Activated naive CD4-positive, alpha-beta T cell treated with Interleukin-2 at 50 U/mL for 16 hours (primary cell): ENCODE measurements around the gene NXPE1.

Experiments
- DNase-seq: peaks from one replicate; pipeline ENCODE4 v3.0.0-alpha.2; 2020

Gene NXPE1

DNA sequence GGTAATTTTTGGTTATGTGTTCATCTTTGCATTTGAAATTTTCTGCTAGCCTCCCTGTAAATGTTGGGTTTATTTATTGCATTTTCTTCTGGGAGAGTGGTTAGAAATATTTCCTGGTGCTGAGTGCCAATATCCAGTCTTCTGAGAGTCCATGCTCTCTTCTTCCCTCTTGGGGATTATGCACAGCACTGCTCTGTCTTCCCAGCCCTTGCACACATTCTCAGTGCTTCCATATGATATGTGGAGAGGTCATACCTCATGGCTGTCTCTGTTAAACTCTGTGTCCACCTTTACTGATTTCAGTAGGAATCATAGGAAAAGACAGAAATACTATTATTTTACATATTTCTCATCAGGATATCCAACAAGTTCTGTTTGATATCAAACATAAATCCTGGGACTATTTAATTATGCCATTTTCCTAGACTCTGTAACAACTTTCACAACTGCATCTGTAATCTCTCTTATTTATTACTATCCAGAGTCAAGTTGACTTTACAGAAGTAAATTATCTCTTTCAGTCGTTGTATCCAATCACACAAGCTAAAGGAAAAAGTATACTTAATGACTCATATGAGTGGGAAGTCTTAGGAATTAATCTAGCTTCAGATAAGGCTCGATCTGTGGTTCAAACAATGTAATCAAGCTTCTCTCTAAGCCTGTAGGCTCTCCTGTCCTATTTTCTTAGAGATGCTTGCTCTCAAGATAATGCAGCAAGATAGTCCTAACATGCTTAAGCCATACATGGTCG lies 2.7 kb upstream of the NXPE1 start:
- no peak for DNase-seq

DNA sequence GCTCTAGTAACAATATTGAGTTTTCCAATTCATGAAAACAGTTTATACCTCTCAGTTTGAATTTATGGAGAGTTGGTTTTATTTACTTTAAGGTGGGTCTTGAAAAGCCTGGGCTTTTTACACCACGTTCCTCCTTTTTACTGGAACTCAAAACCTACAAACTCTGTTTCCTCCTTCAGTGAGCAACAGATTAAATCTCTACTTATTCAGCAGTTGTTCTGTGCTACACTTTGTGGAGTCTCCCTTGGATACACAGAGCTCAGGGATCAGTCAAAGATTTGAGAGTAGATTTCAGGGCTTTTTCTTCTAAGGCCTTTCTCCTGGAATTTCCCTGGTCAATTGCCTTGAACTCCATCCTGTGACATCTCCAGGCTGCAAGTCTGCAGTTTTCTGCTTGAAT lies 3.5 kb downstream of the NXPE1 start:
- DNase-seq = no peak

DNA sequence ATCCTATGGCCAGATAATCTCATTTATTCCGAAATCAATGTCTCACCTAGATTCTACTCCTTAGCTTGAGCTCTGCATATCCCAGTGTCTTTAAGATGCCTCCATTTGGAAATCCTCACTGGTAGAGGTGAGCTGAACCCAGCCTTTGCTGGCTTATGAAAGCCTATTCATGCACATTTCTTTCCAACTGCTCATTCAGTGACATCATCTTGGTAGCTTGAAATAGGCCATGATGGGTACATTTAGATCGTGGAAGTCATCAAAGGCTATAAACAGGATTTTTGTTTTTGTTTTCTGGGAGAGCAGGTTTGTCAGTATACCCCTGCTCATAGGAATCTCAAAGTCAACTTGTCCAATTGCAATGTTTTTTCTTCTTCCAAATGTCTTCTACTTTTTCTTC lies 6.0 kb downstream of the NXPE1 start:
- no peak for DNase-seq

DNA sequence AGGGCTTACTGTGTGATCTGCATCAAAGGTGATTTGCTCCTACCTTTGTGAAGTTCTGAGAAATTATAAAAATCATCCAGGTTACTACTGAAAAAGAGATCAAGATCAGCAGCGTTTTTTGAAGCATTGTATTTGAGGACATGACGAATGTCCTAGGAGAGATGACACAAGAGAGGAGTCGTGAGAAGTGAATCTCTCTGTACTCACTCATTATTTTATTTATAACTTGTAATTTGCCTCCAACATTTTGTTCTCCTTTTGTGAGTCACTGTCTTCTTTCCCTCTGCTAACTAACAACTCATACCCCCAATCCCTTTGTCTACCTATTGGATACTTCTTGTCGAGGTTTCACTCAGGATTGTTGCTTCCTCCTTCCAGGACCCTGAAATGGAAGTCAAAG lies 8.6 kb downstream of the NXPE1 start:
- DNase-seq = no peak

DNA sequence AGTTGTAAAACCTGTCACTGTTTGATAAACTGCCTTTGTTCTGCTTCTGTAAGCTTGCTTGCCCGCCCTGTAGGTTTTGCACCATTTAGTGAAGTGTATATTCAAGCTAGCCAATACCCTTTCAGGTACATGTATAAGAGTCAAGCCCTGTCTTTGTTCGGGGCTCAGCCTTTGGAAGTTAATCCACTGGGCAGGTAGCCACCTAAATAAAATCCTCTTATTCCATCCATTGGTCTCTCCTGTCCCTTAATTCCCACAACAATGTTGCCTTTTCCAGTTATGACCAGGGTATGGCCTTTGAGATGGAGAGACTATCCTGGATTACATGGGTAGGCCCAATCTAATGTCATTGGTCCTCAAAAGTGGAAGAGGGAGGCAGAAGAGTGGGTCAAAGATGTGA lies 34.0 kb downstream of the NXPE1 start:
- no peak for DNase-seq

DNA sequence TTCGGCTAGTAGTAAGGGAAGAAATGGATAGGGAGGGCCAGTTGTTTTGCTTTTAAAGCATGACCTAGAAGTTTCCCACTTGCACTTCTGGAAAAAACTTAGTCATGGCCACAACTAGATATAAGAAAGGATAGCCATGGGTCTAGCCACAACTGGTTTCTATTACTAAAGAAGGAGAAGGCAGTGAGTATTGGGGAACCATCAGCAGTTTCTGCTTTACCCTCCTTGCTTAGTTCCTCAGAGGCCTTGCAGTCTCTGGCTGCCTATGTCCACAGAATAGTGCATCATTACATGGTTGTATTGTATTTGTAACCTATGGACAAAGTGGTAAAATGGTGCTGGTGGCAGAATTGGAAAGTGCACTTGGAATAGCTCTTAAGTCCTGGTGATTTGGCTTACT lies 35.6 kb downstream of the NXPE1 start:
- no peak for DNase-seq

DNA sequence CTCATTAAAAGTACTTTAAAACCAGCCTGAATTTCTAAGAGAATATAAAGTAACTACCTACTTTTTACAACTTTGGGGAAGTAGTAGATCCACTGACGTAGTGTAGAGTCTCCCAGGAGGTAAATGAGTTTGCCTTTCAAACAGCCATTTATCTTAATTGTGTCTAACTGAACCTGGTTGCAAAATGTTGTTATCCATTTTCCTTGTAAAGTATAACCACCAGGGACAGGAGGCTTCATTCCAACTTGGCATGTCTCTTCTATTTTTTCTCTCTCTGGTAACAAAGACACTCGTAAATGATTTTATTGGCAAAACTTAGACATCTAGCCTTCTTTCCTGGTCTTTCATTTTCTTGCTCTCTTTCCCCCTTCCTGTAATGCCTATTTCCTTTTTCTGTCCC lies 36.9 kb downstream of the NXPE1 start:
- DNase-seq = no peak

DNA sequence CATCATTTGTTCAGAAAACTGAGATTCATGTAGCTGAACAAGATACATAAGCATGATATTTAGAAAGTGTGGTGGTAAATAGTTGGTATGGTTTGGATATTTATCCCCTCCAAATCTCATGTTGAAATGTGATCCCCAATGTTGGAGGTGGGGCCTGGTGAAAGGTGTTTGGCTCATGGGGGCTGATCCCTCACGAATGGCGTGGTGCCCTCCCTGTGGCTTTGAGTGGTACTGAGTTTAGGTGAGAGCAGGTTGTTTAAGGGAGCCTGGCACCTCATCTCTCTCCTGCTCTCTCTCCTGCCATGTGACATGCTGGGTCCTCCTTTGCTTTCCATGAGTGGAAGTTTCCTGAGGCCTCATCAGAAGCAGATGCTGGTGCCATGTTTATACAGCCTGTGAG lies 48.1 kb downstream of the NXPE1 start:
- no peak for DNase-seq

DNA sequence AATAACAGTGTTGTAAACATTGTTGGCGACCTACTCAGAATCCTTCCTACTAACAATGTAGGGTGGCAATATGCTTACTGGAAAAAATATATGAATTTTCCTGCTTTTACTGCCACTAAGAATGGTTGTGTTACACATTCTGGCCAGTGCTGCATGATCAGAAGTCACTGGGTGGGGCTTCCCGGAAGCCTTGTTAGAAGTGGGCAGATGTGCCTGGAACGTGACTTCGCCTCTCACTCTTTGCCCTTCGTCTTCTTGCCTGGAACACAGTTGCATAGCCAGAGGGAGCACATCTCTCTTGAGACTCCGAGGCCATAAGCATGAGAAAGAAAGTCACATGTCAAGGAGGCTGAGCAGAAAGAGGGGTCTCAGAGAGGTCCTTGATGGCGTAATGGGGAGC lies 48.6 kb downstream of the NXPE1 start:
- no peak for DNase-seq

DNA sequence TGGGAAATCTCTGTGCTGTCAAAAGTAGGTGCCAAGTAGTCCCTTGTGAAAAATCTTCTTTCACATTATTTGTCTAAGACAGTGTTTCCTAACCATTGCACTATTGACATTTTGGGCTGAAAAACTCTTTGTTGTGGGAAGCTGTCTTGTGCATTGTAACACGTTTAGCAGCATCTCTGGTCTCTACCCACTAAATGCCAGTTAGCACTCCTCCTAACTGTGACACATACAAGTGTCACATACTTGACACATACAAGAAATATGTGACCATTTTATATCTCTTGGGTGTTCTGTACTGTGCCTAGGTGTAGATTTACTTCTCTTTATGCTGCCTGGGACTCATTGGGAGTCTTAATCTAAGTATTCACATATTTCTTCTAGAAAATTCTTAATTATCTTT lies 57.8 kb downstream of the NXPE1 start:
- no peak for DNase-seq

DNA sequence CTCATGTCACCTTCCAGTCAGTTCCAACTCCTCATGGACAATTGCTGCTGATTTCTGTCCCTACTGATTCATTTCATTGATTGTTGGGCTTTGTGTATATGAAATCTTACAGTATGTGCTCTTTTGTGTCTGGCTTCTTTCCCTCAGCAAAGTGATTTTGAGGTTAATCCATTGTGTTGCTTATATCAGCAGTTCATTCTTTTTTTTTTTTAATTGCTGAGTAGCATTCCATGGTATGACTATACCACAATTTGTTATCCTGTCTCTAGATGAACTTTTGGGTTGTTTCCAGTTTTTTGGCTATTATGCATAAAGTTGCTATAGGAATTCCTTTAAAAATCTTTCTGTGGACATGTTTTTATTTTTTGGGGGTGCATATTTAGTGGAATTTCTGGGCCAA lies 59.9 kb downstream of the NXPE1 start:
- no peak for DNase-seq

DNA sequence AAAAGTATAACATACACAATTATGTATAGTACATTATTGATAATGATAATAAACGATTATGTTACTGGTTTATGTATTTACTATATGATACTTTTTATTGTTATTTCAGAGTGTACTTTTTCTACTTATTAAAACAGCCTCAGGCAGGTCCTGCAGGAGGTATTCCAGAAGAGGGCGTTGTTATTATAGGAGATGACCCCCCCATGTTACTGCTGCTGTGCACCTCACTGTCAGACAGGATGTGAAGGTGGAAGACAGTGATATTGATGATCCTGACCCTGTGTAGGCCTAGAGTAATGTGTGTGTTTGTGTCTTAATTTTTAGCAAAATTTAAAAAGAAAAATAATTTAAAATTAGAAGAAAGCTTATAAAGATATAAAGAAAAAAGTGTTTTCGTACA lies 62.8 kb downstream of the NXPE1 start:
- no peak for DNase-seq

DNA sequence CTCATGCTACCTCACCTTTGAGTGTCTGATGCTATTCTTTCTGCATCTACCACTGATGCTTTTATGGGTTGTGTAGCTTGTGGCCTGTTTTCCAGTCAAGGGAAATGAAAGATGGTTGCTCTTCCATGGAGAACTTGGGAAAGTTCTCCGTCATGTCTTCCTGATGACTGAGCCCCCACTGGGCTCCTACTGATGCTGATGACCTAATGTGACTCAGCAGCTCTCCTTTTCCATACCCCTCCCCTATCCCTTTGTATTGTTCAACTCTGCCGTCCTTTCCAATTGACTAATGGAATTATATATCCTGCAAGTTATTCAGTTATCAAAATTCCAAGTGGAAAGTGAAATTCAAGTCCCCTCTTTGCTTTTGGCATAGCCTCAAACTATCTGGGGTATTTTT lies 75.8 kb downstream of the NXPE1 start:
- DNase-seq = no peak

DNA sequence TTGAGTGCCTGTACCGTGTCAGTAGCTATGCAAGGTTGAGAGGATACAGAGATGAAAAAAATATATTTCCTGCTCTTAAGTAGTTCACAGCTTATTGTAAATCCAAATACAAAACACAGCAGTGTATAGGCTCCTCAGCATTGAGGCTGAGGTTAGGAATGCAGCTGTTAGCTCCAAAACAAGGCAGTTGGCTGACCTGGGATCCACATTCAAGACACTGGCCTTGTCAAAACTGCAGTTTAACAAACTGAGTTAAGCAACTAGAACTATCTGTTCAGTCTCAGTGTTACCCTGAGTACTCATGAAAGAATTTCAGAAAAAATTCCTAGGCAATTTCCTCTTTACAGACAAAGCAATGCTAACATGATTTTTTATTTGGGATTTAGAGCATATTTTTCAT lies 77.6 kb downstream of the NXPE1 start:
- no peak for DNase-seq

DNA sequence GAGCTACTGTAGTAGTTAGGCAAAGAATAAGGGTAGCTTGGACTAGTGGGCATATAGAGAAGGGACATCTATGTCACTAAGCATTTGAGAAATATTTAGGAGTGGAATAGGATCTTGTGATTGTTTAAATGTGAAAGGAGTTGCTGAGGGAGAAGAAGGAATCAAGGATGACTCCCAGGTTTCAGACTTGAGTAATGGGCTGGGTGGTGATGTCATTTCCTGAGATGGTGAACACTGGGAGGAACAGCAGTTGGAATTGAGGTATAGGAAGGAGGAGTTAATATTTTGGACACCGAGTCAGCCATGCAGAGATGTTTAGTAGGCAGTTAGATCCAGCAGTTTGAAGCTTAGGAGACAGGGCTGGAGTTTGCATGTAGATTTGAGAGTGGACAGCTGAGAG lies 80.3 kb downstream of the NXPE1 start:
- DNase-seq = no peak

DNA sequence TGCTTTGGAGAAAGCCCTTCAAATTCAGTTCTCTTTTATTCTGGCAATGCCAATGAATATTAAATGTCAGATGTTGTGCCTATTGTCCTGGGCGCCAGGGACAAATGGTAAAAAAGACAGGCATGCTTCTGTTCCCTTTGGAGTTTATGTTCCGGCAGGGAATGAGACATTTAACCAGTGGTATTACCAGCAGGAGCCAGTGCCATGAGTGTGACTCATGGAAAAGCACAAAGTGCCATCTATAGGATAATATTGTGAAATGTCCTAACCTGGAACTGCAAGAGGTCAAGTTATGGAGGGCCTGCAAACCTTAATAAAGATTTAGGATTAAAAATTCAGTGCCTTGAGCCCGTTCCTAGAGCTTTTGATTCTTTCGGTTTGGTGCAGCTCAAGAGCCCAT lies 80.9 kb downstream of the NXPE1 start:
- no peak for DNase-seq

DNA sequence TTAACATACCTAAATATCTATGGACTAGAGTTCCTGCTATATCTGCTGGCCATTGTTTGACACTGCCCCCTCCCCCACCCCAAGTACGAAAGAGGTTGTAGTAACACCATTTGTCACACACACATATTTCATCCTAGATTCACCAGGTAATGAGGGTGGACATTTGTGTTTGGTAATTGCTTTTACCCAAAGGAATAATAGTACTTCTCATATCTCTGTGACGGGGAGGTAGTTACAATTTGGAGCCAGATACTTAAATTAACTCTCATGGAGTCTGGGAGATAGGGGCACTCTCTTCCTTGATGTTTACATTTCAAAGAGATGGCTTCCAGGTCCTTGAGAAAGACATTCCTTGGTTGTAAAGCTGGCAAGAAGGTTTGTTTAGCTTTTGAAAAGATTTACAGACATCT lies 81.7 kb downstream of the NXPE1 start:
- DNase-seq = no peak

DNA sequence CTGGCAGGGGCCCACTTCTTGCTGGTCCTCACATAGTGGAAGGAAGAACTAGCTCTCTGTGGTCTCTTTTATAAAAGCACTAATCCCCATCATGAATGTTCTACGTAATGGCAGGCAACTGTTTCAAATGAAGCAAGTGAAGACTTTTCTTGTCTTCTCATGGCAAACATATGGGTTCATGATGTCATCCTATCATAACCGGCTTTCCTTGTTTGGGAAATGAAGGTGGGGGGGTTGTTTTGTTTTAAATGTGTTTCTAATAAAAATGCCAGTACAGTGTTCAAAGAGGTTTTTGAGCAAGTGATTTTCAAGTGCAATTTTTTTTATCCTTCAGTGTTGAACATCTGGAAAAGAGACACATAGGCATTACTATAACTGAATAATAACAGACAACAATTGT lies 87.0 kb downstream of the NXPE1 start:
- DNase-seq = no peak
